H1 (cell line): ENCODE measurements around the gene ENPEP. TPM values are rescaled to one million over a fixed set of nuclear protein-coding genes. Genes with fewer than 3 reads are reported as not detected.
A peak's percentile ranks its signal among the peaks of the same experiment; 100 is the strongest.

Experiments
- CTCF ChIA-PET: fragments of 300-600 bp; sonication (Branson Sonifier 250); formaldehyde crosslinking; loops from one replicate; lab custom pipeline; 2021; ENCODE audit not compliant: partially characterized antibody; lab: Charles Lee
- POLR2A ChIA-PET: fragments of 300-600 bp; sonication (Branson Sonifier 250); formaldehyde crosslinking; loops from one replicate; lab custom pipeline; 2021; ENCODE audit warnings: inconsistent platforms; ENCODE audit not compliant: partially characterized antibody; lab: Charles Lee
- DNase-seq, 2 experiments: peaks; one replicate each; pipeline versions ENCODE4 v3.0.0 to v3.0.0-alpha.2; 2010 to 2022; ENCODE audit warnings: low spot score in 2 of 2, low read depth in 1 of 2, mixed read lengths in 1 of 2
- FAIRE-seq: peaks from 2 replicates; lab custom pipeline; 2011; peaks lifted over from hg19 to GRCh38; lab: Jason Lieb, UNC
- H2AFZ ChIP-seq: 2 replicates; pipeline ENCODE4 v1.8.1; 2012; ENCODE audit warnings: low read length, inconsistent platforms
- H2AK5ac ChIP-seq: 2 replicates; pipeline ENCODE4 v1.6.1; 2013; ENCODE audit warnings: low read depth, low read length
- H2BK120ac ChIP-seq: replicated peaks from 2 replicates; pipeline ENCODE3; 2013; ENCODE audit warnings: low read depth, low read length, inconsistent platforms
- H2BK12ac ChIP-seq: 2 replicates; pipeline ENCODE4 v1.6.1; 2013; ENCODE audit warnings: low read depth, low read length
- H2BK15ac ChIP-seq: 2 replicates; pipeline ENCODE4 v1.6.1; 2013; ENCODE audit warnings: low read length
- H2BK20ac ChIP-seq: 2 replicates; pipeline ENCODE4 v1.6.1; 2013; ENCODE audit warnings: low read length
- H2BK5ac ChIP-seq: 2 replicates; pipeline ENCODE4 v1.6.1; 2013; ENCODE audit warnings: low read depth, low read length
- H3K14ac ChIP-seq: 2 replicates; pipeline ENCODE4 v1.6.1; 2013; ENCODE audit warnings: inconsistent platforms; ENCODE audit not compliant: insufficient read length
- H3K18ac ChIP-seq: 2 replicates; pipeline ENCODE4 v1.6.1; 2013; ENCODE audit warnings: low read length; ENCODE audit errors: extremely low read depth
- H3K23ac ChIP-seq: 2 replicates; pipeline ENCODE4 v1.6.1; 2013; ENCODE audit warnings: inconsistent platforms; ENCODE audit not compliant: insufficient read length
- H3K23me2 ChIP-seq: 2 replicates; pipeline ENCODE4 v1.6.1; 2013; ENCODE audit warnings: low read depth, low read length
- H3K27ac ChIP-seq: 2 replicates; pipeline ENCODE4 v1.6.1; 2011; ENCODE audit warnings: low read depth, low read length, inconsistent platforms
- H3K27me3 ChIP-seq, 4 experiments: replicated peaks in 1 of 4; 1 replicate in 1 of 4; 2 replicates in 3 of 4; pipeline versions ENCODE4 v1.6.1 to v1.8.1; 2011 to 2013; ENCODE audit warnings: low read length in 3 of 4, mild to moderate bottlenecking in 3 of 4, inconsistent platforms in 2 of 4, mixed read lengths in 2 of 4, moderate library complexity in 1 of 4; ENCODE audit not compliant: control insufficient read depth in 3 of 4, insufficient read depth in 3 of 4; ENCODE audit errors: extremely low read depth in 1 of 4
- H3K36me3 ChIP-seq, 4 experiments: 2 replicates each; pipeline versions ENCODE4 v1.6.1 to v1.8.1; 2011 to 2013; ENCODE audit warnings: mild to moderate bottlenecking in 4 of 4, low read length in 3 of 4, moderate library complexity in 2 of 4, control low read depth in 1 of 4, inconsistent platforms in 1 of 4; ENCODE audit not compliant: insufficient read depth in 4 of 4, control insufficient read depth in 2 of 4
- H3K4ac ChIP-seq: replicated peaks from 2 replicates; pipeline ENCODE3; 2013; ENCODE audit warnings: low read length, low read depth, mixed read lengths, inconsistent platforms; ENCODE audit not compliant: insufficient read length
- H3K4me1 ChIP-seq, 4 experiments: replicated peaks in 1 of 4; 1 replicate in 1 of 4; 2 replicates in 3 of 4; pipeline versions ENCODE4 v1.6.1 to v1.8.1; 2011 to 2013; ENCODE audit warnings: low read length in 3 of 4, inconsistent platforms in 2 of 4, mixed read lengths in 1 of 4; ENCODE audit not compliant: insufficient read depth in 4 of 4, control insufficient read depth in 3 of 4
- H3K4me2 ChIP-seq, 2 experiments: 2 replicates each; pipeline versions ENCODE4 v1.6.1 to v1.8.1; 2011 to 2013; ENCODE audit warnings: low read depth in 2 of 2, low read length in 2 of 2, control low read depth in 1 of 2, inconsistent platforms in 1 of 2, mild to moderate bottlenecking in 1 of 2; ENCODE audit not compliant: insufficient read depth in 1 of 2
- H3K4me3 ChIP-seq, 4 experiments: fragments of 200-600, 300-600 bp in 1 of 4; sonication (generic), shearing (Covaris generic), sonication (Bioruptor Twin) in 1 of 4; 2 replicates each; pipeline versions ENCODE4 v1.5.1 to v1.8.1; 2011 to 2016; ENCODE audit warnings: low read length in 4 of 4, low read depth in 3 of 4, control low read depth in 2 of 4, inconsistent platforms in 2 of 4, mild to moderate bottlenecking in 2 of 4, mixed read lengths in 1 of 4, moderate library complexity in 1 of 4; ENCODE audit not compliant: insufficient read depth in 2 of 4; ENCODE audit errors: extremely low read depth in 1 of 4
- H3K56ac ChIP-seq: replicated peaks from 2 replicates; pipeline ENCODE3; 2013; ENCODE audit warnings: low read depth, mild to moderate bottlenecking, mixed read lengths, low read length, inconsistent platforms; ENCODE audit not compliant: insufficient read length
- H3K79me1 ChIP-seq: 2 replicates; pipeline ENCODE4 v1.6.1; 2013; ENCODE audit warnings: low read depth, low read length, control low read depth
- H3K79me2 ChIP-seq, 2 experiments: 2 replicates each; pipeline versions ENCODE4 v1.6.1 to v1.8.1; 2012 to 2013; ENCODE audit warnings: low read length in 2 of 2, mild to moderate bottlenecking in 2 of 2, inconsistent platforms in 1 of 2; ENCODE audit not compliant: insufficient read depth in 2 of 2, control insufficient read depth in 1 of 2
- H3K9ac ChIP-seq, 4 experiments: replicated peaks in 1 of 4; 1 replicate in 1 of 4; 2 replicates in 3 of 4; pipeline versions ENCODE4 v1.6.1 to v1.8.1; 2011 to 2013; ENCODE audit warnings: low read depth in 3 of 4, low read length in 3 of 4, control low read depth in 2 of 4, mild to moderate bottlenecking in 2 of 4, moderate library complexity in 2 of 4, inconsistent platforms in 1 of 4; ENCODE audit errors: extremely low read depth in 1 of 4
- H3K9me3 ChIP-seq, 2 experiments: 2 replicates each; pipeline versions ENCODE4 v1.6.1 to v1.8.1; 2012 to 2013; ENCODE audit warnings: mild to moderate bottlenecking in 2 of 2, moderate library complexity in 2 of 2, control low read depth in 1 of 2, inconsistent platforms in 1 of 2, low read depth in 1 of 2, low read length in 1 of 2, mixed read lengths in 1 of 2; ENCODE audit not compliant: insufficient read depth in 2 of 2
- H4K20me1 ChIP-seq, 2 experiments: replicated peaks in 1 of 2; 2 replicates each; pipeline versions ENCODE3 to v1.8.1; 2011 to 2013; ENCODE audit warnings: inconsistent platforms in 2 of 2, low read length in 2 of 2, mild to moderate bottlenecking in 1 of 2; ENCODE audit not compliant: insufficient read depth in 2 of 2, control insufficient read depth in 1 of 2
- H4K5ac ChIP-seq: 2 replicates; pipeline ENCODE4 v1.6.1; 2013; ENCODE audit warnings: low read length, low read depth, mixed read lengths, inconsistent platforms; ENCODE audit not compliant: insufficient read length
- H4K8ac ChIP-seq: 2 replicates; pipeline ENCODE4 v1.8.0; 2013; ENCODE audit warnings: mild to moderate bottlenecking, moderate library complexity, low read length, inconsistent platforms; ENCODE audit not compliant: insufficient read depth; ENCODE audit errors: extremely low read depth
- H4K91ac ChIP-seq: replicated peaks from 2 replicates; pipeline ENCODE3; 2013; ENCODE audit warnings: low read length, mixed read lengths, inconsistent platforms; ENCODE audit not compliant: insufficient read length
- EP300 ChIP-seq, 2 experiments: IDR thresholded peaks; 1 replicate in 1 of 2; 2 replicates in 1 of 2; pipeline ENCODE4 v1.6.1; 2011 to 2012; ENCODE audit warnings: low read depth in 2 of 2, low read length in 2 of 2, mild to moderate bottlenecking in 2 of 2, borderline replicate concordance in 1 of 2, inconsistent platforms in 1 of 2, moderate library complexity in 1 of 2
- FOSL1 ChIP-seq: IDR thresholded peaks from 2 replicates; pipeline ENCODE4 v1.6.1; 2011; ENCODE audit warnings: mild to moderate bottlenecking, low read depth, low read length, moderate library complexity; ENCODE audit not compliant: insufficient read depth
- RXRA ChIP-seq: IDR thresholded peaks from 2 replicates; pipeline ENCODE4 v1.6.1; 2011; ENCODE audit warnings: low read depth, mild to moderate bottlenecking, low read length, moderate library complexity; ENCODE audit not compliant: insufficient read depth
- YY1 ChIP-seq: IDR thresholded peaks from 2 replicates; pipeline ENCODE4 v1.6.1; 2011; ENCODE audit warnings: low read depth, mild to moderate bottlenecking, low read length
- WGBS, 2 experiments: shearing (Covaris generic) in 1 of 2; methylation state at CpG; one replicate each; pipeline versions ENCODE4 v1.1.6 to v1.1.7; 2013 to 2015; ENCODE audit warnings: low lambda C conversion rate in 2 of 2, mixed read lengths in 2 of 2, inconsistent platforms in 1 of 2, low coverage in 1 of 2, missing lambda C conversion rate in 1 of 2; ENCODE audit not compliant: insufficient replicate concordance in 2 of 2, insufficient coverage in 1 of 2, insufficient read length in 1 of 2; ENCODE audit errors: extremely low coverage in 1 of 2, missing lambda C conversion rate in 1 of 2; 5-methylcytosine and 5-hydroxymethylcytosine counted together
- polyA plus RNA-seq, 7 experiments: library from polyadenylated mRNA; depleted of rRNA in 3 of 7; stranded (reverse) in 5 of 7; unstranded in 2 of 7; fragments of >200 nt in 5 of 7; fragments of 200-250 nt in 2 of 7; gene quantifications; 1 replicate in 5 of 7; 2 replicates in 1 of 7; 4 replicates in 1 of 7; pipeline versions ENCODE4 v1.2.1 to v1.2.3, GENCODE V29; 2011 to 2013; ENCODE audit warnings: missing spikeins in 2 of 7, mixed read lengths in 2 of 7
- total RNA-seq: library from RNA; stranded (reverse); fragmentation: NEBNext Ultra II Directional; extraction: Animal tissue kit (Norgen Biotek cat#: 25700); gene quantifications from 2 replicates; pipeline ENCODE4 v1.2.1, GENCODE V29; 2021

Gene ENPEP
- total and polyA plus RNA-seq, 2 of the 8 experiments (the other 6 are each of a cell fraction or from before 2014, with no cell fraction given) = 0.09 to 0.61 TPM

DNA sequence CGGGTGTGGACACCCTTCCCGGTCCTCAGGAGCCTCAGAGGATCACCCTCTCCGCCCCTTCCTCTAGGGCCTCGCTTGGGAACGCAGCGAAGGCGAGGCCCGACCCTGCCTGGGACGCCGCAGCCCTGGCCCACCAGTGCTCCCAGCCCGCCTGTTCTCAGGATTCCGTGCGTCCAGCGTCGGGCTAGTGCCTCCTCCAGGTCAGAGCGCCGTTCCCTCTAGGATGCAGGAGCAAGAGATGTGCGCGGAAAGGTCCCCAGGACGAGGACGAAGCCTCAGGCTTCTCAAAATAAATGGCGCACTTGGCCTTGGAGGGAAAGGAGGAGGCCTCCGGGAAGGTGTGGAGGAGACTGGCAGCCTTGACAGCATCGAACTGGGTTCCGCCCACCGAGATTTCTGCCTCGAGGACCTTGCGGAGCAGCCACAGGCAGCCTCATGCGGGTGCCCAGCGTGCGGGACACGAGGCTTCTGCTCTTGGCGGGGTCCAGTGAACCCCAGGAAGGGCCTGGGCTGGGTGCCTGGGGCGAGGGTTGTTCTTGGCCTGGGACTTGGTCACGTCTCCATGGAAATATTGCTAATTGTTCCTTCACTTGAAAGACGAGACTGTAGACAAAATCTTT, 111.8 kb downstream of the ENPEP start:
- Histone ChIP-seq H3K18ac (no peak overlapping the region), H3K9me3 (peaks cover 0 to 3% of the 10 kb centered on the region in 2 experiments; a peak in 1 of 4 replicates), H3K9ac (no peak overlapping the region), H2BK20ac (no peak overlapping the region), H3K23ac (no peak overlapping the region), H3K4me2 (no peak overlapping the region), H2BK5ac (no peak overlapping the region), H3K79me2 (no peaks in the 10 kb centered on the region), H2BK12ac (no peak overlapping the region), H3K79me1 (no peaks in the 10 kb centered on the region), H4K20me1 (no peaks in the 10 kb centered on the region), H3K23me2 (no peaks in the 10 kb centered on the region), H2AK5ac (no peak overlapping the region), H2BK15ac (no peak overlapping the region), H3K4me1 (no peaks in the 10 kb centered on the region), H4K8ac (no peak overlapping the region), H2BK120ac (no peak overlapping the region), H4K91ac (no peak overlapping the region), H3K4ac (no peak overlapping the region), H3K14ac (no peak overlapping the region), H3K36me3 (no peaks in the 10 kb centered on the region), H2AFZ (peak overlapping the region; percentile 72; the same call in 1 of the 2 replicates), H3K4me3 (no peak overlapping the region), H3K27me3 (no peaks in the 10 kb centered on the region), H3K56ac (no peak overlapping the region), H4K5ac (no peak overlapping the region), H3K27ac (no peak overlapping the region)
- no peak for FAIRE-seq
- ChIA-PET CTCF (no interaction called here), POLR2A (no interaction called here)
- 91% methylated on average over 32 of the region's 36 CpGs; no CpG with 5 or more reads in 1 of the 2 experiments for WGBS, 2 experiments
- TF ChIP-seq RXRA = no peak
- no peak for TF ChIP-seq FOSL1
- TF ChIP-seq EP300 (IDR thresholded peaks at IDR 0.05; ENCODE audit: borderline replicate concordance in 1 of 2, low read depth in 2 of 2, low read length in 2 of 2) = no peak
- no peak for TF ChIP-seq YY1
- no peak for DNase-seq
